Body of pancreas (tissue), 4 donors: ENCODE results near the gene HPSE2. TPM values are rescaled to one million over a fixed set of nuclear protein-coding genes. Genes with fewer than 3 reads are reported as not detected.

ENCODE experiments used
- ATAC-seq: fragments of 150-250 bp; one replicate; pipeline ENCODE4 v1.9.1; 2016
- DNase-seq, 4 donors: peaks; one replicate each; pipeline ENCODE4 v3.0.0-alpha.2; 2019
- H3K27ac ChIP-seq, 4 donors: fragments of 200-600 bp; sonication (generic); 1 replicate in 3 of 4; 2 replicates in 1 of 4; pipeline versions ENCODE4 v1.5.1 to v1.6.1; 2016 to 2019; ENCODE audit warnings: mild to moderate bottlenecking in 1 of 4, mixed read lengths in 1 of 4, moderate library complexity in 1 of 4
- H3K27me3 ChIP-seq, 2 donors: fragments of 200-600 bp; sonication (generic); one replicate each; pipeline ENCODE4 v1.6.0; 2016; ENCODE audit warnings: mild to moderate bottlenecking in 1 of 2
- H3K36me3 ChIP-seq, 2 donors: fragments of 200-600 bp; sonication (generic); replicated peaks in 1 of 2; 2 replicates each; pipeline ENCODE4 v1.5.1; 2016; ENCODE audit warnings: low read depth in 2 of 2; ENCODE audit not compliant: insufficient read depth in 1 of 2
- H3K4me1 ChIP-seq: fragments of 200-600 bp; sonication (generic); one replicate; pipeline ENCODE4 v1.6.0; 2016
- H3K4me3 ChIP-seq, 2 donors: fragments of 200-600 bp; sonication (generic); 1 replicate in 1 of 2; 2 replicates in 1 of 2; pipeline ENCODE4 v1.5.1; 2016 to 2019
- H3K9me3 ChIP-seq, 3 donors: fragments of 200-600 bp; sonication (generic); 1 replicate in 2 of 3; 2 replicates in 1 of 3; pipeline ENCODE4 v1.5.1; 2016
- CTCF ChIP-seq, 7 experiments: fragments of 450-650 bp in 4 of 7; fragments of 200-600 bp in 3 of 7; sonication (generic) in 3 of 7; IDR thresholded peaks; one replicate each; pipeline ENCODE4 v1.5.1; 2016 to 2019; ENCODE audit warnings: antibody characterized with exemption in 7 of 7
- POLR2A ChIP-seq, 3 donors: fragments of 450-650 bp; IDR thresholded peaks; one replicate each; pipeline ENCODE4 v1.6.1; 2016; ENCODE audit warnings: antibody characterized with exemption in 3 of 3, mild to moderate bottlenecking in 2 of 3
- WGBS, 2 donors: methylation state at CpG; one replicate each; pipeline ENCODE4 v1.1.5; 2017; 5-methylcytosine and 5-hydroxymethylcytosine counted together
- intact Hi-C: fragments of 100-400 bp; cut with DNase I; formaldehyde crosslinking; loops from one replicate; pipeline ENCODE4 v1.15.1; 2023
- total RNA-seq, 2 donors: library from RNA; depleted of rRNA; stranded (reverse); fragments of >200 nt; gene quantifications; one replicate each; pipeline ENCODE4 v1.1.0, GENCODE V29; 2016

HPSE2 gene
- total RNA-seq, 2 donors from 2014 or later, result not detected

DNA sequence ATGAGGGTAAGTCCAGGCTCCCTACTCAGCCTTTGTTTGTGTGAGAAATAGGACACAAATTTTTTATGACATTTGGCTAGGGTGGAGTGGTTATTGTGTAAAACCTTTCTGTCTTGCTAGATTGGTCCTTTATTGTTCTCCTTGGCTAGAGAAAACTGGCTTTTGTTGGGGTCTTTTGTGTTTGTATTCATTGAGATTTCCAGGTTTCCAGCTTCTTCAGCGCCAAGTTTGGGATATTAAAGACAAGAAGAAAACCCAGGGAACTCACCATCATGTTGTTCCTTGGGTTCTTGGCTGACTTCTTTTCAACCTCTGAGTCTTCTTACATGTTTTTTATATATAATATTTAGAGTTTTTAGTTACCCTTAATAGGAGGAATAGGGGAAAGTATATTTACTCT is 310.0 kb downstream of the HPSE2 start:
- intact Hi-C loops, result no loop called here
- TF ChIP-seq CTCF (IDR thresholded peaks at IDR 0.05) (no peak), POLR2A (IDR thresholded peaks at IDR 0.05) (no peak)
- H3K36me3 ChIP-seq, result no peaks in the 10 kb centered on the region
- no peaks in the 10 kb centered on the region for H3K27me3 ChIP-seq
- no peak for ATAC-seq
- H3K27ac ChIP-seq, result no peak overlapping the region
- no peaks in the 10 kb centered on the region for H3K4me1 ChIP-seq
- no peaks in the 10 kb centered on the region for H3K9me3 ChIP-seq
- WGBS, 2 donors, result 84 to 90% methylated on average over 1 of the region's 1 CpG
- no peak for DNase-seq
- no peak overlapping the region for H3K4me3 ChIP-seq

- TF ChIP-seq CTCF (IDR thresholded peaks at IDR 0.05) (no peak), POLR2A (IDR thresholded peaks at IDR 0.05) (no peak)
- no peak for ATAC-seq
- no peak overlapping the region for H3K27ac ChIP-seq
- no peak overlapping the region for H3K4me3 ChIP-seq
- no peaks in the 10 kb centered on the region for H3K9me3 ChIP-seq
- H3K27me3 ChIP-seq, result no peaks in the 10 kb centered on the region
- H3K4me1 ChIP-seq, result no peaks in the 10 kb centered on the region
- no peaks in the 10 kb centered on the region for H3K36me3 ChIP-seq
- DNase-seq, result no peak
- intact Hi-C loops, result no loop called here
- 46 to 61% methylated on average over 1 of the region's 1 CpG for WGBS, 2 donors
Observed at GRCh38 chr10:98924526-98924925, 311.1 kb downstream of the HPSE2 start.

- Histone ChIP-seq H3K27me3 (no peaks in the 10 kb centered on the region), H3K36me3 (no peaks in the 10 kb centered on the region), H3K9me3 (no peaks in the 10 kb centered on the region), H3K4me3 (no peak overlapping the region), H3K27ac (no peak overlapping the region), H3K4me1 (no peaks in the 10 kb centered on the region)
- intact Hi-C loops, result no loop called here
- no peak for DNase-seq
- 67 to 69% methylated on average over 2 of the region's 2 CpGs for WGBS, 2 donors
- ATAC-seq, result no peak
- no peak for TF ChIP-seq POLR2A (IDR thresholded peaks at IDR 0.05)
- no peak for TF ChIP-seq CTCF (IDR thresholded peaks at IDR 0.05)
Observed at GRCh38 chr10:98921316-98921715, 314.3 kb downstream of the HPSE2 start.

- DNase-seq (no peak), ATAC-seq (no peak)
- 46 to 49% methylated on average over 2 of the region's 2 CpGs for WGBS, 2 donors
- H3K4me1 ChIP-seq, result no peaks in the 10 kb centered on the region
- H3K4me3 ChIP-seq, result no peak overlapping the region
- H3K27me3 ChIP-seq, result no peaks in the 10 kb centered on the region
- intact Hi-C loops, result no loop called here
- no peaks in the 10 kb centered on the region for H3K36me3 ChIP-seq
- no peaks in the 10 kb centered on the region for H3K9me3 ChIP-seq
- no peak overlapping the region for H3K27ac ChIP-seq
- no peak for TF ChIP-seq CTCF (IDR thresholded peaks at IDR 0.05)
- TF ChIP-seq POLR2A (IDR thresholded peaks at IDR 0.05), result no peak
Observed at GRCh38 chr10:98920807-98921206, 314.8 kb downstream of the HPSE2 start.

DNA sequence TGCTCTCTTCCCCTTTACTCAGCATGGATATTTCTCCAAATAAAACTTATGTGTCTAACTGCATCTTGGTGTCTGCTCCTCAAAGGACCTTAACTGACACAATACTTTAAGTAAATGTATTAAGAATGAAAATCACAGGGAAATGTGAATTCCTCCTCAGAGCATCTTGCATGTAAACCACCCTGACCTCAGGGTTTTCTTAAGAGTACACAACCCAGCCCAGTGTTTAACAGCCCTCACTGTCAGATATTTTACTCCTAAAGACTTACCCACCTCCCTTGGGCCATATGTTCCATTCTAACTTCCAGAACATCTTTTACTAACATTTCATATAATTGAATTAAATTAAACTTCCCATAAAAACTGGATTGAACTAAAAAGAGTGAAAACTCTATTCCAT is 315.3 kb downstream of the HPSE2 start:
- DNase-seq, result no peak
- no peak overlapping the region for H3K27ac ChIP-seq
- no peaks in the 10 kb centered on the region for H3K9me3 ChIP-seq
- intact Hi-C loops, result no loop called here
- H3K4me3 ChIP-seq, result no peak overlapping the region
- no peak for TF ChIP-seq POLR2A (IDR thresholded peaks at IDR 0.05)
- no peak for TF ChIP-seq CTCF (IDR thresholded peaks at IDR 0.05)
- no peaks in the 10 kb centered on the region for H3K36me3 ChIP-seq
- no peaks in the 10 kb centered on the region for H3K27me3 ChIP-seq
- ATAC-seq, result no peak
- no peaks in the 10 kb centered on the region for H3K4me1 ChIP-seq
